ENCODE results near the gene MORF4L2.

- no peak for TF ChIP-seq GATA2 (IDR thresholded peaks at IDR 0.05; ENCODE audit: insufficient read depth, insufficient read length, low read depth, low read length)
- no peak for TF ChIP-seq CTCF (IDR thresholded peaks at IDR 0.05; ENCODE audit: extremely low read depth in 1 of 2, insufficient read depth in 1 of 2, low read depth in 1 of 2, low read length in 2 of 2)
- TF ChIP-seq POLR2A (IDR thresholded peaks at IDR 0.05; ENCODE audit: low read depth, low read length) = no peak
- TF ChIP-seq MYC (IDR thresholded peaks at IDR 0.05; ENCODE audit: low read depth, low read length) = no peak
- TF ChIP-seq POLR2AphosphoS5 (IDR thresholded peaks at IDR 0.05; ENCODE audit: insufficient read depth, low read depth, low read length) = no peak
Measured at GRCh38 chrX:103678199-103678993, 8.1 kb downstream of the MORF4L2 start.

Measured in endothelial cell of umbilical vein (primary cell).